MCF 10A (cell line): ENCODE data around the gene MRGPRE. TPM values are rescaled to one million over a fixed set of nuclear protein-coding genes. Genes with fewer than 3 reads are reported as not detected.
"Not testable (repeated sequence)": the region's sequence is repeated elsewhere in the genome, so short reads cannot be mapped to it uniquely, and the experiment has no call there.

Experiments used
- BruUV-seq: library from RNA; stranded (reverse); fragments of 400-500 nt; replicated peaks from 2 replicates; lab custom pipeline; 2021; lab: Mats Ljungman, UMichigan
- CTCF ChIA-PET: fragments of 300-600 bp; sonication (Branson Sonifier 250); formaldehyde crosslinking; extraction: SDS; loops from one replicate; lab custom pipeline; 2021; ENCODE audit warnings: antibody characterized with exemption, inconsistent platforms; lab: Yijun Ruan, JAX
- POLR2A ChIA-PET: fragments of 300-600, 350-650 bp; sonication (Branson Sonifier 250); formaldehyde crosslinking; extraction: SDS; loops from one replicate; lab custom pipeline; 2020; ENCODE audit warnings: antibody characterized with exemption, inconsistent platforms; lab: Yijun Ruan, JAX
- DNase-seq: peaks from one replicate; pipeline ENCODE4 v3.0.0-alpha.2; 2018; ENCODE audit not compliant: unreplicated experiment
- H3K27ac Mint-ChIP-seq: one replicate; pipeline ENCODE4 v1.8.0; 2022; ENCODE audit warnings: mild to moderate bottlenecking, low read depth, mixed read lengths; ENCODE audit not compliant: unreplicated experiment
- H3K27me3 Mint-ChIP-seq: one replicate; pipeline ENCODE4 v1.8.0; 2022; ENCODE audit warnings: mixed read lengths; ENCODE audit not compliant: insufficient read depth, unreplicated experiment
- H3K36me3 Mint-ChIP-seq: one replicate; pipeline ENCODE4 v1.8.0; 2022; ENCODE audit warnings: mild to moderate bottlenecking, moderate library complexity, mixed read lengths; ENCODE audit not compliant: insufficient read depth, unreplicated experiment
- H3K4me1 Mint-ChIP-seq: one replicate; pipeline ENCODE4 v1.8.0; 2022; ENCODE audit warnings: mixed read lengths; ENCODE audit not compliant: insufficient read depth, unreplicated experiment
- H3K4me3 Mint-ChIP-seq: one replicate; pipeline ENCODE4 v1.8.0; 2022; ENCODE audit warnings: mild to moderate bottlenecking, moderate library complexity, mixed read lengths; ENCODE audit not compliant: unreplicated experiment
- H3K9me3 Mint-ChIP-seq: one replicate; pipeline ENCODE4 v1.8.0; 2022; ENCODE audit warnings: mixed read lengths; ENCODE audit not compliant: unreplicated experiment
- intact Hi-C: fragments of 100-400 bp; cut with micrococcal nuclease; formaldehyde crosslinking; loops from 2 replicates; pipeline ENCODE4 v1.14.1; 2022
- total RNA-seq: library from RNA; stranded (reverse); gene quantifications from 2 replicates; pipeline ENCODE4 v1.2.3, GENCODE V29; 2022
- TF ChIP-seq, protein P1 (sequence below): fragments of 200-600 bp; IDR thresholded peaks from one replicate; pipeline ENCODE4 v1.8.0; 2022; ENCODE audit warnings: antibody characterized with exemption, mild to moderate bottlenecking; ENCODE audit not compliant: unreplicated experiment

Gene MRGPRE
- total RNA-seq, 1 experiment from 2014 or later: not detected

DNA sequence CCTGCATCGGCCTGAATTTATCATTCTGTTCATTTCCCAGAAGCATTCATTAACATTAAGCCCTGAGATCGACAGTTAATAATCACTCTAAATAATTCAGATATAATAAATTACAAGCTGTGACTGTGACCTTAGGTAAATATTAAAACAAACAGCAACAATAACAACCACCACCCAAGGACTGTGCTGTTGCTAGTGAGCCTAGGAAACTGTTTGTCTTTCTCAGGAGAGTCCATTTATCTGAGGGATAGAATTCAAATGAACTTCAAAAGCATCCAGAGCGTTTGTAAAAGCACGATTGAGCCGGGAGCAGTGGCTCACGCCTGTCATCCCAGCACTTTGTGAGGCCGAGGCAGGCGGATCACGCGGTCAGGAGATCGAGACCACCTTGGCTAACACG is 23.0 kb upstream of the MRGPRE start:
- POLR2A ChIA-PET: not testable (repeated sequence)

DNA sequence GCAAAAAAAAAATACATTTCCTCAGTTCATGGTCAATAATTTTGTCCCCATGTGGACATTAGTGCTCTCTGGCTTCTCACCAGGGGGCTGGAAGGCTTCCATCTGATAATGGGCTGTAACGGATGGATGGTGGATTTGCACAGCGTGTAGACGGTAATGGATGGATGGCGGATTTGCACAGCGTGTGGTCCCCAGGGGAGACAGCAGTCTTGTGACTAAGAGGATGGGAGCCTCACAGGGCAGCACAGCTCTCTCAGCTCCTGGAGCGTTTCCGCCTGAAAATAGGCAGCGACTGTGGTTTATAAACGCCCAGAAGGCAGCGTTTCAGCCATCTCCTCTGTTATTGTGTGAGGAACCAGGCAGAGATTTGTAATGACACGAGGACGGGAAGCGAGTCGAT is 22.6 kb upstream of the MRGPRE start:
- intact Hi-C loops, BruUV-seq, H3K4me3 Mint-ChIP-seq, H3K4me1 Mint-ChIP-seq, CTCF ChIA-PET, DNase-seq, H3K27ac Mint-ChIP-seq, H3K9me3 Mint-ChIP-seq, POLR2A ChIA-PET, H3K27me3 Mint-ChIP-seq, H3K36me3 Mint-ChIP-seq: not testable (repeated sequence)

More for the DNA sequence above, 23.0 kb upstream of the MRGPRE start:
- H3K4me3 Mint-ChIP-seq, H3K4me1 Mint-ChIP-seq, DNase-seq, H3K36me3 Mint-ChIP-seq, intact Hi-C loops, BruUV-seq, CTCF ChIA-PET, H3K9me3 Mint-ChIP-seq, H3K27me3 Mint-ChIP-seq, H3K27ac Mint-ChIP-seq: not testable (repeated sequence)

DNA sequence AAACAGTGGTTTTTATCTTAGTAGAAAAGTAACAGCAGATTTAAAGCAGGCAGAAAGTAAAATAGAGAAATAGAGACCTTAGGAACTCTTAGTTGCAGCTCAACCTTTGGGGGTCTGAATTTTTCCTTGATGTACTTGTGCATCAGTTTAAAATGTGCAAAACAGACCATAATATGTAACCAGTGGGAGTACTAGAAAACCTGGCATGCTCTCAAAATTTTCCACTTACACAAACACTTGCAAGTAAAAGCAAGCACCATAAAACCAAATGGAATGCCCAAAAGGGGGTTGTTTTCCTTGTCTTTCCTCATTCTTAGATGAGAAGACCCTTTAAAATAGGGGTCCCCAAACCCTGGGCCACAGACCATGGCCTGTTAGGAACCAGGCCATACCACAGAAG is 12.9 kb upstream of the MRGPRE start:
- TF ChIP-seq, protein P1, sequence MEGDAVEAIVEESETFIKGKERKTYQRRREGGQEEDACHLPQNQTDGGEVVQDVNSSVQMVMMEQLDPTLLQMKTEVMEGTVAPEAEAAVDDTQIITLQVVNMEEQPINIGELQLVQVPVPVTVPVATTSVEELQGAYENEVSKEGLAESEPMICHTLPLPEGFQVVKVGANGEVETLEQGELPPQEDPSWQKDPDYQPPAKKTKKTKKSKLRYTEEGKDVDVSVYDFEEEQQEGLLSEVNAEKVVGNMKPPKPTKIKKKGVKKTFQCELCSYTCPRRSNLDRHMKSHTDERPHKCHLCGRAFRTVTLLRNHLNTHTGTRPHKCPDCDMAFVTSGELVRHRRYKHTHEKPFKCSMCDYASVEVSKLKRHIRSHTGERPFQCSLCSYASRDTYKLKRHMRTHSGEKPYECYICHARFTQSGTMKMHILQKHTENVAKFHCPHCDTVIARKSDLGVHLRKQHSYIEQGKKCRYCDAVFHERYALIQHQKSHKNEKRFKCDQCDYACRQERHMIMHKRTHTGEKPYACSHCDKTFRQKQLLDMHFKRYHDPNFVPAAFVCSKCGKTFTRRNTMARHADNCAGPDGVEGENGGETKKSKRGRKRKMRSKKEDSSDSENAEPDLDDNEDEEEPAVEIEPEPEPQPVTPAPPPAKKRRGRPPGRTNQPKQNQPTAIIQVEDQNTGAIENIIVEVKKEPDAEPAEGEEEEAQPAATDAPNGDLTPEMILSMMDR: no peak
- intact Hi-C loops: no loop called here
- H3K36me3 Mint-ChIP-seq: no peaks in the 10 kb centered on the region
- no peaks in the 10 kb centered on the region for H3K4me1 Mint-ChIP-seq
- H3K27me3 Mint-ChIP-seq: peaks cover 28% of the 10 kb centered on the region
- DNase-seq: no peak
- H3K27ac Mint-ChIP-seq: no peak overlapping the region
- ChIA-PET CTCF (no interaction called here), POLR2A (interaction anchor here (1.6 kb wide), 1 partner anchor 9 kb away, joined by 3 read pairs; no protein-coding TSS in a partner anchor)
- no peak overlapping the region for H3K4me3 Mint-ChIP-seq
- H3K9me3 Mint-ChIP-seq: no peaks in the 10 kb centered on the region
- BruUV-seq: no TSS peak

DNA sequence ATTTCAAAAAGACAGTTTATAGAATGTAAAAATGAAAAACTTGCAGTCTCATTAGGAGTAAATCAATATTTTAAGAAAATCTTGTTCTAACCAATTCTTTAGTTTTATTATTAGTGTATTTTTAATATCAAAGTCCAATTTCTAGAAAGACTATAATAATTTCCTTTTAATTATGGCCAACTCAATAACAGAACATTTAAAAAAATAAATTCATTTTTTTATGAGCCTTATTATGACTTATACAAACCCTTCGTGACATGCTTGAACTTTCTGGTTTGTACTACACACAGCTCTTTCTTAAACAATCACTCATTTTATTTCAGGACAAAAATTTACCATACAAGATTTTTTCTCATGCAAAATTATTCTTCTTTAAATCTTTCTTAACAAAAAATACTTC is 11.7 kb upstream of the MRGPRE start:
- ChIA-PET POLR2A (interaction anchor here (1.3 kb wide), 1 partner anchor 135 kb away, joined by 3 read pairs; the partner anchor contains the start of gene ZNF195), CTCF (interaction anchor here (0.6 to 1.0 kb wide), 2 partner anchors 34 to 134 kb away, joined by 3 read pairs; no protein-coding TSS in a partner anchor)
- intact Hi-C loops: no loop called here
- no peak for DNase-seq
- Mint-ChIP-seq H3K36me3 (no peaks in the 10 kb centered on the region), H3K4me1 (no peaks in the 10 kb centered on the region), H3K9me3 (no peaks in the 10 kb centered on the region), H3K4me3 (no peak overlapping the region), H3K27ac (no peak overlapping the region), H3K27me3 (peaks cover 40% of the 10 kb centered on the region)
- TF ChIP-seq, protein P1: no peak
- no TSS peak for BruUV-seq

DNA sequence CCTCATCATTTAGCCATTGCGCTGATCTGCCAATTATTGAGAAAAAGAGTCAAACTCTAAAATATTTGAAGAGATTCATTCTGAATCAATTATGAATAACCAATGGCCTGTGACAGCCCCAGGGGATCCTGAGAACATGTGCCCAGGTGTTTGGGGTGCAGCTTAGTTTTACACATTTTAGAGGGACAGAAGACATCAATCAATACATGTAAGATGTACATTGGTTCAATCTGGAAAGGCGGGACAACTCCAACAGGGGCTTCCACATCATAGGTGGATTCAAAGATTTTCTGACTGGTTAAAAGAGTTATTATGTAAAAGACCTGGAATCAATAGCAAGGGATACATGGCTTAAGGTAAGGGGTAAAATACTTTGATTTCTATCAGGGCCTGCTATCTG is 4.9 kb upstream of the MRGPRE start:
- intact Hi-C loops: no loop called here
- Mint-ChIP-seq H3K4me1 (no peaks in the 10 kb centered on the region), H3K27me3 (peaks cover 77% of the 10 kb centered on the region), H3K27ac (no peak overlapping the region), H3K9me3 (no peaks in the 10 kb centered on the region), H3K36me3 (no peaks in the 10 kb centered on the region), H3K4me3 (no peak overlapping the region)
- no peak for DNase-seq
- ChIA-PET CTCF (interaction anchor here (0.7 to 1.0 kb wide), 2 partner anchors 172 to 1085 kb away, joined by 3 to 4 read pairs; no protein-coding TSS in a partner anchor), POLR2A (no interaction called here)
- TF ChIP-seq, protein P1: no peak
- BruUV-seq: no TSS peak
